WTC11 (cell line): Measurements from ENCODE around the gene CYP4Z1. TPM values are rescaled to one million over a fixed set of nuclear protein-coding genes. Genes with fewer than 3 reads are reported as not detected.
"Not testable (repeated sequence)": the region's sequence is repeated elsewhere in the genome, so short reads cannot be mapped to it uniquely, and the experiment has no call there.

Source experiments
- ATAC-seq: fragments of 200-7000 bp; cut with Tn5 transposase; 2 replicates; pipeline ENCODE4 v1.10.0; 2021; ENCODE audit warnings: mild to moderate bottlenecking, moderate library complexity
- CTCF ChIA-PET: fragments of 300-600 bp; sonication (Branson Sonifier 250); formaldehyde crosslinking; loops from one replicate; lab custom pipeline; 2021; ENCODE audit warnings: antibody characterized with exemption; lab: Charles Lee
- POLR2A ChIA-PET: fragments of 350-600 bp; sonication (Branson Sonifier 250); formaldehyde crosslinking; loops from one replicate; lab custom pipeline; 2021; ENCODE audit warnings: antibody characterized with exemption; lab: Charles Lee
- DNase-seq: peaks from one replicate; pipeline ENCODE4 v3.0.0; 2021; ENCODE audit warnings: low spot score
- H3K27ac Mint-ChIP-seq: 2 replicates; pipeline ENCODE4 v1.8.0; 2021; ENCODE audit warnings: mixed read lengths
- H3K27me3 Mint-ChIP-seq: 2 replicates; pipeline ENCODE4 v1.8.0; 2021; ENCODE audit warnings: low read depth, mild to moderate bottlenecking, moderate library complexity, mixed read lengths
- H3K36me3 Mint-ChIP-seq: 2 replicates; pipeline ENCODE4 v1.8.0; 2021; ENCODE audit warnings: mixed read lengths
- H3K4me1 Mint-ChIP-seq: 2 replicates; pipeline ENCODE4 v1.8.0; 2022; ENCODE audit warnings: mixed read lengths
- H3K4me3 Mint-ChIP-seq: 2 replicates; pipeline ENCODE4 v1.8.0; 2021; ENCODE audit warnings: mild to moderate bottlenecking, moderate library complexity, mixed read lengths
- H3K9me3 Mint-ChIP-seq: 2 replicates; pipeline ENCODE4 v1.8.0; 2021; ENCODE audit warnings: mixed read lengths
- ATF1 ChIP-seq: sonication (generic); formaldehyde crosslinking; IDR thresholded peaks from 2 replicates; pipeline ENCODE4 v1.8.1; 2023; ENCODE audit warnings: mild to moderate bottlenecking, moderate library complexity, missing genetic modification reagents
- E2F1 ChIP-seq: sonication (generic); formaldehyde crosslinking; IDR thresholded peaks from 2 replicates; pipeline ENCODE4 v1.8.0; 2022; ENCODE audit warnings: mild to moderate bottlenecking, missing genetic modification reagents
- ELF4 ChIP-seq: sonication (generic); formaldehyde crosslinking; IDR thresholded peaks from 2 replicates; pipeline ENCODE4 v1.8.1; 2022; ENCODE audit warnings: low read depth, mild to moderate bottlenecking, moderate library complexity, missing genetic modification reagents
- HMGA2 ChIP-seq: fragments of 250-450 bp; sonication (Bioruptor Pico); IDR thresholded peaks from 2 replicates; pipeline ENCODE4 v1.4.0; 2021; ENCODE audit warnings: mild to moderate bottlenecking, moderate library complexity
- KAT7 ChIP-seq: sonication (generic); formaldehyde crosslinking; IDR thresholded peaks from 2 replicates; pipeline ENCODE4 v1.8.1; 2023; ENCODE audit warnings: missing genetic modification reagents, mild to moderate bottlenecking, borderline replicate concordance
- MXD4 ChIP-seq: fragments of 250-450 bp; sonication (Bioruptor Pico); IDR thresholded peaks from 2 replicates; pipeline ENCODE4 v1.8.0; 2021; ENCODE audit warnings: mild to moderate bottlenecking, moderate library complexity, borderline replicate concordance
- SMAD3 ChIP-seq: sonication (generic); formaldehyde crosslinking; IDR thresholded peaks from 2 replicates; pipeline ENCODE4 v1.8.0; 2022; ENCODE audit warnings: missing genetic modification reagents, mild to moderate bottlenecking, borderline replicate concordance
- ZBTB21 ChIP-seq: sonication (generic); formaldehyde crosslinking; IDR thresholded peaks from 2 replicates; pipeline ENCODE4 v1.8.1; 2023; ENCODE audit warnings: mild to moderate bottlenecking, missing genetic modification reagents, borderline replicate concordance
- ZNF121 ChIP-seq: sonication (generic); formaldehyde crosslinking; IDR thresholded peaks from 2 replicates; pipeline ENCODE4 v1.8.0; 2023; ENCODE audit warnings: missing genetic modification reagents
- ZNF232 ChIP-seq: sonication (generic); formaldehyde crosslinking; IDR thresholded peaks from 2 replicates; pipeline ENCODE4 v1.8.0; 2022; ENCODE audit warnings: mild to moderate bottlenecking, missing genetic modification reagents
- ZNF317 ChIP-seq: sonication (generic); formaldehyde crosslinking; IDR thresholded peaks from 2 replicates; pipeline ENCODE4 v1.8.1; 2023; ENCODE audit warnings: low read depth, mild to moderate bottlenecking, moderate library complexity, missing genetic modification reagents, borderline replicate concordance
- ZNF425 ChIP-seq: fragments of 250-450 bp; sonication (Bioruptor Pico); conservative IDR thresholded peaks from 2 replicates; pipeline ENCODE4 v1.9.0; 2021; ENCODE audit warnings: mild to moderate bottlenecking
- total RNA-seq: library from RNA; stranded (reverse); gene quantifications from 3 replicates; pipeline ENCODE4 v1.2.3, GENCODE V29; 2021
- TF ChIP-seq, protein P1 (sequence below): sonication (generic); formaldehyde crosslinking; IDR thresholded peaks from 2 replicates; pipeline ENCODE4 v1.8.0; 2022; ENCODE audit warnings: mild to moderate bottlenecking, missing genetic modification reagents
- TF ChIP-seq, protein P2 (sequence below): sonication (generic); formaldehyde crosslinking; IDR thresholded peaks from 2 replicates; pipeline ENCODE4 v1.8.0; 2022; ENCODE audit warnings: missing genetic modification reagents
- TF ChIP-seq, protein P3 (sequence below): sonication (generic); formaldehyde crosslinking; IDR thresholded peaks from 2 replicates; pipeline ENCODE4 v1.8.1; 2022; ENCODE audit warnings: missing genetic modification reagents, borderline replicate concordance
- TF ChIP-seq, protein P4 (sequence below): sonication (generic); formaldehyde crosslinking; IDR thresholded peaks from 2 replicates; pipeline ENCODE4 v1.8.1; 2022; ENCODE audit warnings: mild to moderate bottlenecking, missing genetic modification reagents, moderate library complexity, borderline replicate concordance

CYP4Z1 gene
- total RNA-seq, 1 experiment from 2014 or later, result not detected

- H3K4me3 Mint-ChIP-seq, POLR2A ChIA-PET, DNase-seq, H3K27ac Mint-ChIP-seq, CTCF ChIA-PET, H3K36me3 Mint-ChIP-seq, H3K9me3 Mint-ChIP-seq, ATAC-seq, H3K4me1 Mint-ChIP-seq, H3K27me3 Mint-ChIP-seq: not testable (repeated sequence)
Observed at GRCh38 chr1:47149162-47149561, 82.1 kb downstream of the CYP4Z1 start.

DNA sequence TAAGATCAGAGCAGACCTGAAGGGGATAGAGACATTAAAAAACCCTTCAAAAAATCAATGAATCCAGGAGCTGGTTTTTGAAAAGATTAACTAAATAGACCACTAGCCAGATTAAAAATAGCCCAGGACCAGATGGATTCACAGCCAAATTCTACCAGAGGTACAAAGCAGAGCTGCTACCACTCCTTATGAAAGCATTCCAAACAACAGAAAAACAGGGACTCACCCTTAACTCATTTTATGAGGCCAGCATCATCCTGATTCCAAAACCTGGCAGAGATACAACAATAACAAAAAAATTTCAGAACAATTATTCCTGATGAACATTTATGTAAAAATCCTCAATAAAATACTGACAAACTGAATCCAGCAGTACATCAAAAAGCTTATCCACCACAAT is 89.4 kb downstream of the CYP4Z1 start:
- H3K36me3 Mint-ChIP-seq, DNase-seq, H3K27ac Mint-ChIP-seq, ATAC-seq, H3K4me1 Mint-ChIP-seq, H3K4me3 Mint-ChIP-seq, CTCF ChIA-PET, POLR2A ChIA-PET: not testable (repeated sequence)
- Mint-ChIP-seq H3K27me3 (peaks cover 17% of the 10 kb centered on the region), H3K9me3 (peaks cover 13% of the 10 kb centered on the region)

- POLR2A ChIA-PET, CTCF ChIA-PET, H3K4me1 Mint-ChIP-seq, ATAC-seq, H3K4me3 Mint-ChIP-seq, H3K27ac Mint-ChIP-seq, DNase-seq, H3K36me3 Mint-ChIP-seq: not testable (repeated sequence)
- Mint-ChIP-seq H3K27me3 (peaks cover 20% of the 10 kb centered on the region), H3K9me3 (peaks cover 13% of the 10 kb centered on the region)
- TF ChIP-seq HMGA2 (CRISPR knock-in tag), result peak; percentile 94
Observed at GRCh38 chr1:47157957-47158356, 90.9 kb downstream of the CYP4Z1 start.

- ChIA-PET CTCF (no interaction called here), POLR2A (no interaction called here)
- Mint-ChIP-seq H3K4me1 (no peaks in the 10 kb centered on the region), H3K27ac (no peak overlapping the region), H3K27me3 (peaks cover 22% of the 10 kb centered on the region), H3K9me3 (peaks cover 13% of the 10 kb centered on the region), H3K36me3 (peaks cover 9% of the 10 kb centered on the region), H3K4me3 (no peak overlapping the region)
- no peak for ATAC-seq
- no peak for DNase-seq
- no peak for TF ChIP-seq ATF1 (CRISPR knock-in tag)
- TF ChIP-seq ZNF232 (CRISPR knock-in tag), result no peak
- no peak for TF ChIP-seq ZNF317 (CRISPR knock-in tag)
- no peak for TF ChIP-seq ZNF121 (CRISPR knock-in tag)
- TF ChIP-seq SMAD3, result no peak
- TF ChIP-seq E2F1, result no peak
- TF ChIP-seq ZNF425 (CRISPR knock-in tag), result no peak
- TF ChIP-seq ELF4 (CRISPR knock-in tag), result no peak
- TF ChIP-seq, protein P1, sequence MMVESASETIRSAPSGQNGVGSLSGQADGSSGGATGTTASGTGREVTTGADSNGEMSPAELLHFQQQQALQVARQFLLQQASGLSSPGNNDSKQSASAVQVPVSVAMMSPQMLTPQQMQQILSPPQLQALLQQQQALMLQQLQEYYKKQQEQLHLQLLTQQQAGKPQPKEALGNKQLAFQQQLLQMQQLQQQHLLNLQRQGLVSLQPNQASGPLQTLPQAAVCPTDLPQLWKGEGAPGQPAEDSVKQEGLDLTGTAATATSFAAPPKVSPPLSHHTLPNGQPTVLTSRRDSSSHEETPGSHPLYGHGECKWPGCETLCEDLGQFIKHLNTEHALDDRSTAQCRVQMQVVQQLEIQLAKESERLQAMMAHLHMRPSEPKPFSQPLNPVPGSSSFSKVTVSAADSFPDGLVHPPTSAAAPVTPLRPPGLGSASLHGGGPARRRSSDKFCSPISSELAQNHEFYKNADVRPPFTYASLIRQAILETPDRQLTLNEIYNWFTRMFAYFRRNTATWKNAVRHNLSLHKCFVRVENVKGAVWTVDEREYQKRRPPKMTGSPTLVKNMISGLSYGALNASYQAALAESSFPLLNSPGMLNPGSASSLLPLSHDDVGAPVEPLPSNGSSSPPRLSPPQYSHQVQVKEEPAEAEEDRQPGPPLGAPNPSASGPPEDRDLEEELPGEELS (CRISPR knock-in tag), result no peak
- no peak for TF ChIP-seq ZBTB21 (CRISPR knock-in tag)
- TF ChIP-seq, protein P2, sequence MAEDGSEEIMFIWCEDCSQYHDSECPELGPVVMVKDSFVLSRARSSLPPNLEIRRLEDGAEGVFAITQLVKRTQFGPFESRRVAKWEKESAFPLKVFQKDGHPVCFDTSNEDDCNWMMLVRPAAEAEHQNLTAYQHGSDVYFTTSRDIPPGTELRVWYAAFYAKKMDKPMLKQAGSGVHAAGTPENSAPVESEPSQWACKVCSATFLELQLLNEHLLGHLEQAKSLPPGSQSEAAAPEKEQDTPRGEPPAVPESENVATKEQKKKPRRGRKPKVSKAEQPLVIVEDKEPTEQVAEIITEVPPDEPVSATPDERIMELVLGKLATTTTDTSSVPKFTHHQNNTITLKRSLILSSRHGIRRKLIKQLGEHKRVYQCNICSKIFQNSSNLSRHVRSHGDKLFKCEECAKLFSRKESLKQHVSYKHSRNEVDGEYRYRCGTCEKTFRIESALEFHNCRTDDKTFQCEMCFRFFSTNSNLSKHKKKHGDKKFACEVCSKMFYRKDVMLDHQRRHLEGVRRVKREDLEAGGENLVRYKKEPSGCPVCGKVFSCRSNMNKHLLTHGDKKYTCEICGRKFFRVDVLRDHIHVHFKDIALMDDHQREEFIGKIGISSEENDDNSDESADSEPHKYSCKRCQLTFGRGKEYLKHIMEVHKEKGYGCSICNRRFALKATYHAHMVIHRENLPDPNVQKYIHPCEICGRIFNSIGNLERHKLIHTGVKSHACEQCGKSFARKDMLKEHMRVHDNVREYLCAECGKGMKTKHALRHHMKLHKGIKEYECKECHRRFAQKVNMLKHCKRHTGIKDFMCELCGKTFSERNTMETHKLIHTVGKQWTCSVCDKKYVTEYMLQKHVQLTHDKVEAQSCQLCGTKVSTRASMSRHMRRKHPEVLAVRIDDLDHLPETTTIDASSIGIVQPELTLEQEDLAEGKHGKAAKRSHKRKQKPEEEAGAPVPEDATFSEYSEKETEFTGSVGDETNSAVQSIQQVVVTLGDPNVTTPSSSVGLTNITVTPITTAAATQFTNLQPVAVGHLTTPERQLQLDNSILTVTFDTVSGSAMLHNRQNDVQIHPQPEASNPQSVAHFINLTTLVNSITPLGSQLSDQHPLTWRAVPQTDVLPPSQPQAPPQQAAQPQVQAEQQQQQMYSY, result no peak
- no peak for TF ChIP-seq MXD4 (CRISPR knock-in tag)
- TF ChIP-seq, protein P3, sequence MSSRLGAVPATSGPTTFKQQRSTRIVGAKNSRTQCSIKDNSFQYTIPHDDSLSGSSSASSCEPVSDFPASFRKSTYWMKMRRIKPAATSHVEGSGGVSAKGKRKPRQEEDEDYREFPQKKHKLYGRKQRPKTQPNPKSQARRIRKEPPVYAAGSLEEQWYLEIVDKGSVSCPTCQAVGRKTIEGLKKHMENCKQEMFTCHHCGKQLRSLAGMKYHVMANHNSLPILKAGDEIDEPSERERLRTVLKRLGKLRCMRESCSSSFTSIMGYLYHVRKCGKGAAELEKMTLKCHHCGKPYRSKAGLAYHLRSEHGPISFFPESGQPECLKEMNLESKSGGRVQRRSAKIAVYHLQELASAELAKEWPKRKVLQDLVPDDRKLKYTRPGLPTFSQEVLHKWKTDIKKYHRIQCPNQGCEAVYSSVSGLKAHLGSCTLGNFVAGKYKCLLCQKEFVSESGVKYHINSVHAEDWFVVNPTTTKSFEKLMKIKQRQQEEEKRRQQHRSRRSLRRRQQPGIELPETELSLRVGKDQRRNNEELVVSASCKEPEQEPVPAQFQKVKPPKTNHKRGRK, result no peak
- TF ChIP-seq, protein P4, sequence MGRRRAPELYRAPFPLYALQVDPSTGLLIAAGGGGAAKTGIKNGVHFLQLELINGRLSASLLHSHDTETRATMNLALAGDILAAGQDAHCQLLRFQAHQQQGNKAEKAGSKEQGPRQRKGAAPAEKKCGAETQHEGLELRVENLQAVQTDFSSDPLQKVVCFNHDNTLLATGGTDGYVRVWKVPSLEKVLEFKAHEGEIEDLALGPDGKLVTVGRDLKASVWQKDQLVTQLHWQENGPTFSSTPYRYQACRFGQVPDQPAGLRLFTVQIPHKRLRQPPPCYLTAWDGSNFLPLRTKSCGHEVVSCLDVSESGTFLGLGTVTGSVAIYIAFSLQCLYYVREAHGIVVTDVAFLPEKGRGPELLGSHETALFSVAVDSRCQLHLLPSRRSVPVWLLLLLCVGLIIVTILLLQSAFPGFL (CRISPR knock-in tag), result no peak
- no peak for TF ChIP-seq KAT7 (CRISPR knock-in tag)
Observed at GRCh38 chr1:47160716-47161115, 93.7 kb downstream of the CYP4Z1 start.
